GM19395 (cell line): ENCODE measurements around the gene PRF1.
"Not testable (repeated sequence)": the region's sequence is repeated elsewhere in the genome, so short reads cannot be mapped to it uniquely, and the experiment has no call there.

Experiments
- ATAC-seq: cut with Tn5 transposase; IDR thresholded peaks from one replicate; pipeline ENCODE4 v1.9.1; 2021; ENCODE audit warnings: mild to moderate bottlenecking, moderate library complexity; ENCODE audit not compliant: unreplicated experiment

The PRF1 gene

GRCh38 chr10:70594161-70594560, 8.4 kb downstream of the PRF1 start:
- no peak for ATAC-seq

GRCh38 chr10:70593513-70593890, 9.0 kb downstream of the PRF1 start:
- no peak for ATAC-seq

GRCh38 chr10:70592746-70593512, 9.6 kb downstream of the PRF1 start:
- no peak for ATAC-seq

GRCh38 chr10:70592186-70592735, 10.3 kb downstream of the PRF1 start:
- ATAC-seq = no peak

GRCh38 chr10:70590655-70591416, 11.7 kb downstream of the PRF1 start:
- no peak for ATAC-seq

GRCh38 chr10:70589762-70590654, 12.5 kb downstream of the PRF1 start:
- no peak for ATAC-seq

GRCh38 chr10:70588859-70589570, 13.5 kb downstream of the PRF1 start:
- ATAC-seq = no peak

GRCh38 chr10:70588255-70588654, 14.3 kb downstream of the PRF1 start:
- no peak for ATAC-seq

GRCh38 chr10:70587045-70587658, 15.4 kb downstream of the PRF1 start:
- ATAC-seq = no peak

GRCh38 chr10:70586348-70586930, 16.1 kb downstream of the PRF1 start:
- no peak for ATAC-seq

GRCh38 chr10:70585578-70586169, 16.9 kb downstream of the PRF1 start:
- no peak for ATAC-seq

GRCh38 chr10:70584909-70585544, 17.5 kb downstream of the PRF1 start:
- ATAC-seq = no peak

GRCh38 chr10:70584366-70584765, 18.2 kb downstream of the PRF1 start:
- ATAC-seq = no peak

GRCh38 chr10:70583669-70584037, 18.9 kb downstream of the PRF1 start:
- no peak for ATAC-seq

- no peak for ATAC-seq
Observed at GRCh38 chr10:70582793-70583668, 19.5 kb downstream of the PRF1 start.

GRCh38 chr10:70581176-70581575, 21.4 kb downstream of the PRF1 start:
- not testable (repeated sequence) for ATAC-seq

GRCh38 chr10:70579234-70580002, 23.1 kb downstream of the PRF1 start:
- no peak for ATAC-seq
